Peyer's patch (tissue), 4 donors: Measurements from ENCODE around the gene MAOA. TPM values are rescaled to one million over a fixed set of nuclear protein-coding genes. Genes with fewer than 3 reads are reported as not detected.

Source experiments
- DNase-seq, 3 donors: peaks; one replicate each; pipeline ENCODE4 v3.0.0-alpha.2; 2017 to 2019
- H3K27ac ChIP-seq, 4 donors: fragments of 200-600 bp; sonication (generic); one replicate each; pipeline ENCODE4 v1.5.1; 2016 to 2019
- H3K27me3 ChIP-seq, 2 donors: fragments of 200-600 bp; sonication (generic); one replicate each; pipeline ENCODE4 v1.5.1; 2019
- H3K36me3 ChIP-seq, 3 donors: fragments of 200-600 bp; sonication (generic); one replicate each; pipeline ENCODE4 v1.5.1; 2016 to 2019
- H3K4me1 ChIP-seq, 4 donors: fragments of 200-600 bp; sonication (generic); one replicate each; pipeline ENCODE4 v1.5.1; 2016 to 2019
- H3K4me3 ChIP-seq, 4 donors: fragments of 200-600 bp; sonication (generic); 1 replicate in 3 of 4; 2 replicates in 1 of 4; pipeline ENCODE4 v1.5.1; 2016 to 2019; ENCODE audit warnings: mild to moderate bottlenecking in 1 of 4
- H3K9me3 ChIP-seq, 4 donors: fragments of 200-600 bp; sonication (generic); one replicate each; pipeline ENCODE4 v1.5.1; 2016 to 2019; ENCODE audit warnings: mild to moderate bottlenecking in 1 of 4
- POLR2A ChIP-seq, 2 donors: fragments of 450-650 bp; IDR thresholded peaks; one replicate each; pipeline ENCODE4 v1.5.1; 2017; ENCODE audit warnings: antibody characterized with exemption in 2 of 2, mild to moderate bottlenecking in 2 of 2, moderate library complexity in 2 of 2
- total RNA-seq, 4 donors: library from RNA; depleted of rRNA; stranded (reverse); fragments of >200 nt; gene quantifications; one replicate each; pipeline ENCODE4 v1.1.0, GENCODE V29; 2016
- TF ChIP-seq, protein P1 (sequence below), 6 experiments: fragments of 450-650 bp in 4 of 6; fragments of 200-600 bp in 2 of 6; sonication (generic) in 1 of 6; IDR thresholded peaks; one replicate each; pipeline ENCODE4 v1.5.1; 2017 to 2019; ENCODE audit warnings: antibody characterized with exemption in 6 of 6, mild to moderate bottlenecking in 3 of 6, moderate library complexity in 1 of 6

MAOA gene
- total RNA-seq, 4 donors from 2014 or later: 171 to 883 (median 688) TPM

- H3K4me1 ChIP-seq: peaks cover 0 to 26% (median 0%) of the 10 kb centered on the region in 4 donors
- H3K9me3 ChIP-seq: no peaks in the 10 kb centered on the region
- H3K4me3 ChIP-seq: no peak overlapping the region
- DNase-seq: no peak
- H3K27me3 ChIP-seq: no peaks in the 10 kb centered on the region
- TF ChIP-seq, protein P1, sequence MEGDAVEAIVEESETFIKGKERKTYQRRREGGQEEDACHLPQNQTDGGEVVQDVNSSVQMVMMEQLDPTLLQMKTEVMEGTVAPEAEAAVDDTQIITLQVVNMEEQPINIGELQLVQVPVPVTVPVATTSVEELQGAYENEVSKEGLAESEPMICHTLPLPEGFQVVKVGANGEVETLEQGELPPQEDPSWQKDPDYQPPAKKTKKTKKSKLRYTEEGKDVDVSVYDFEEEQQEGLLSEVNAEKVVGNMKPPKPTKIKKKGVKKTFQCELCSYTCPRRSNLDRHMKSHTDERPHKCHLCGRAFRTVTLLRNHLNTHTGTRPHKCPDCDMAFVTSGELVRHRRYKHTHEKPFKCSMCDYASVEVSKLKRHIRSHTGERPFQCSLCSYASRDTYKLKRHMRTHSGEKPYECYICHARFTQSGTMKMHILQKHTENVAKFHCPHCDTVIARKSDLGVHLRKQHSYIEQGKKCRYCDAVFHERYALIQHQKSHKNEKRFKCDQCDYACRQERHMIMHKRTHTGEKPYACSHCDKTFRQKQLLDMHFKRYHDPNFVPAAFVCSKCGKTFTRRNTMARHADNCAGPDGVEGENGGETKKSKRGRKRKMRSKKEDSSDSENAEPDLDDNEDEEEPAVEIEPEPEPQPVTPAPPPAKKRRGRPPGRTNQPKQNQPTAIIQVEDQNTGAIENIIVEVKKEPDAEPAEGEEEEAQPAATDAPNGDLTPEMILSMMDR (IDR thresholded peaks at IDR 0.05): no peak
- TF ChIP-seq POLR2A (IDR thresholded peaks at IDR 0.05): no peak
- no peak overlapping the region for H3K27ac ChIP-seq
- H3K36me3 ChIP-seq: no peaks in the 10 kb centered on the region
Measured at GRCh38 chrX:43679058-43679457, 23.0 kb downstream of the MAOA start.

DNA sequence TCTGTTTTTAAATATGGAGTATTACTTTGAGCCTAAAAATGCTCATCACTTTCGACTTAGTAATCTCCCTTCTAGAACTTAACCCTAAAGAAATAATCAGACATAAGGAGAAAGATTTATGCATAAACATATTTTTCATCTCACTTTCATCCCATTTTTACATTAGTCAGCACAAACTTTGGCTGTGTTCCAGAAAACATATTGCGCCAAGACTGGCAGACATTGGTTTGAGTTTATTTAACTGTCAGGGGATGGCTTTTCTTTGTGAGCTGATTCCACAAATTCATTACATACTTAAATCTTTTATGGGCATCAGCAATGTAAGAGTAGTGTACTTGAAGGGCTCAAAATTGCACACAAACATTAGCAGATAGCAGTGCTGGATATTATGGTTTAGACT, 23.7 kb downstream of the MAOA start:
- Histone ChIP-seq H3K9me3 (no peaks in the 10 kb centered on the region), H3K27ac (no peak overlapping the region), H3K4me3 (no peak overlapping the region), H3K4me1 (peaks cover 0 to 26% (median 0%) of the 10 kb centered on the region in 4 donors), H3K27me3 (no peaks in the 10 kb centered on the region), H3K36me3 (no peaks in the 10 kb centered on the region)
- no peak for DNase-seq
- TF ChIP-seq, protein P1 (IDR thresholded peaks at IDR 0.05): no peak
- no peak for TF ChIP-seq POLR2A (IDR thresholded peaks at IDR 0.05)

DNA sequence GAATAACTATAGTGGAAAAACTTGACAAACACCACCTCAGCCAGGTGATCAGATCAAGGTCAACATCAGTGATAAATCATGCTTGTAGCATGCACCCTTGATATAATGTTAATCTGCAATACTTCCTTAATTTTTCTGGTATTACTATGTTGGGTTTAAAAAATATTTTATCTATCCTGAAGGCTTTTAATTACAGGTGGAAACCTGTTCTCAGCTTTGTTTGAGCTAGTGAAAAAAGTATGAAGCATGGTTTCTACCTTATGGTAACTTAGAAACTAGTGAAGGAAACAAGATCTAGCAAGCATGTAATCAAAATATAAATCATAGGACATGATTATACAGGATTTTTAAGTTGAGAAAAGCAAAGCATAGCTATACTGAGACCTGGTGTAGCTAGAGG, 26.6 kb downstream of the MAOA start:
- no peak overlapping the region for H3K4me3 ChIP-seq
- H3K27ac ChIP-seq: no peak overlapping the region
- H3K9me3 ChIP-seq: no peaks in the 10 kb centered on the region
- H3K4me1 ChIP-seq: peaks cover 0 to 14% (median 0%) of the 10 kb centered on the region in 4 donors
- DNase-seq: no peak
- H3K27me3 ChIP-seq: no peaks in the 10 kb centered on the region
- peaks cover 0 to 5% (median 0%) of the 10 kb centered on the region in 3 donors for H3K36me3 ChIP-seq
- TF ChIP-seq POLR2A (IDR thresholded peaks at IDR 0.05): no peak
- TF ChIP-seq, protein P1 (IDR thresholded peaks at IDR 0.05): no peak

GRCh38 chrX:43685221-43685620, 29.1 kb downstream of the MAOA start:
- Histone ChIP-seq H3K9me3 (no peaks in the 10 kb centered on the region), H3K36me3 (peaks cover 0 to 8% (median 0%) of the 10 kb centered on the region in 3 donors), H3K27me3 (no peaks in the 10 kb centered on the region), H3K27ac (no peak overlapping the region), H3K4me3 (no peak overlapping the region), H3K4me1 (no peaks in the 10 kb centered on the region)
- no peak for DNase-seq
- TF ChIP-seq, protein P1 (IDR thresholded peaks at IDR 0.05): no peak
- no peak for TF ChIP-seq POLR2A (IDR thresholded peaks at IDR 0.05)

GRCh38 chrX:43688586-43688985, 32.5 kb downstream of the MAOA start:
- Histone ChIP-seq H3K4me1 (peaks cover 0 to 3% (median 0%) of the 10 kb centered on the region in 4 donors), H3K4me3 (no peak overlapping the region), H3K27ac (no peak overlapping the region), H3K27me3 (no peaks in the 10 kb centered on the region), H3K9me3 (no peaks in the 10 kb centered on the region), H3K36me3 (peaks cover 0 to 8% (median 0%) of the 10 kb centered on the region in 3 donors)
- TF ChIP-seq, protein P1 (IDR thresholded peaks at IDR 0.05): no peak
- TF ChIP-seq POLR2A (IDR thresholded peaks at IDR 0.05): no peak
- no peak for DNase-seq
